ENCODE measurements around the gene DCLK2.

DCLK2 gene

DNA sequence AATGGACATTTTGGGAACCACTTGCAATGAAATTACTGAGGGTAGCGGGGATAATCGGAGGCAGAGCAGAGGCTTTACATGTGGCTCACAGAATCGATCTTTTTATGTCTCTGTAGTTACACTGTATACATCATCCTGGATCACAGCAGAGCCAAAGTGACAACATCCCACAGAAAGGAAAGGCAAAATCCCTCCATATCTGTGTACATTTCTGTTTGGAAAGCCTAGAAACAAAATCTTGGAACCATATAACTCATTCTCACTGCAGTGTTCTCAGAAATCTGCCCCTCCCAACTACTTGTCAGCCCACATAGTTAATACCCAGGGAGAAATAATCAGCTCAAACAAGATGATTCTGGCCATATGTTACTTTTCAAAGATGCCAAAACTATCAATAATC is 211.6 kb downstream of the DCLK2 start:
- POLR2A ChIA-PET: no interaction called here
- CTCF ChIA-PET: no interaction called here

GRCh38 chr4:150297861-150298474 is 219.7 kb downstream of the DCLK2 start:
- DNase-seq (ENCODE audit: extremely low spot score): peak; percentile 32
- CTCF ChIA-PET: interaction anchor here (1.0 to 3.5 kb wide), 8 partner anchors 8 to 574 kb away, joined by 3 to 28 read pairs (median 6); no protein-coding TSS in a partner anchor
- POLR2A ChIA-PET: no interaction called here
- TF ChIP-seq, protein P1, sequence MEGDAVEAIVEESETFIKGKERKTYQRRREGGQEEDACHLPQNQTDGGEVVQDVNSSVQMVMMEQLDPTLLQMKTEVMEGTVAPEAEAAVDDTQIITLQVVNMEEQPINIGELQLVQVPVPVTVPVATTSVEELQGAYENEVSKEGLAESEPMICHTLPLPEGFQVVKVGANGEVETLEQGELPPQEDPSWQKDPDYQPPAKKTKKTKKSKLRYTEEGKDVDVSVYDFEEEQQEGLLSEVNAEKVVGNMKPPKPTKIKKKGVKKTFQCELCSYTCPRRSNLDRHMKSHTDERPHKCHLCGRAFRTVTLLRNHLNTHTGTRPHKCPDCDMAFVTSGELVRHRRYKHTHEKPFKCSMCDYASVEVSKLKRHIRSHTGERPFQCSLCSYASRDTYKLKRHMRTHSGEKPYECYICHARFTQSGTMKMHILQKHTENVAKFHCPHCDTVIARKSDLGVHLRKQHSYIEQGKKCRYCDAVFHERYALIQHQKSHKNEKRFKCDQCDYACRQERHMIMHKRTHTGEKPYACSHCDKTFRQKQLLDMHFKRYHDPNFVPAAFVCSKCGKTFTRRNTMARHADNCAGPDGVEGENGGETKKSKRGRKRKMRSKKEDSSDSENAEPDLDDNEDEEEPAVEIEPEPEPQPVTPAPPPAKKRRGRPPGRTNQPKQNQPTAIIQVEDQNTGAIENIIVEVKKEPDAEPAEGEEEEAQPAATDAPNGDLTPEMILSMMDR (IDR thresholded peaks at IDR 0.05; ENCODE audit: control extremely low read depth, extremely low read depth, low read depth, missing control alignments): peak; percentile 41

More for the DNA sequence above, 211.6 kb downstream of the DCLK2 start:
- no peak for DNase-seq (ENCODE audit: extremely low spot score)
- TF ChIP-seq, protein P1 (IDR thresholded peaks at IDR 0.05; ENCODE audit: control extremely low read depth, extremely low read depth, low read depth, missing control alignments): no peak

GRCh38 chr4:150299816-150300215 is 221.6 kb downstream of the DCLK2 start:
- CTCF ChIA-PET: interaction anchor here (1.0 to 2.8 kb wide), 5 partner anchors 8 to 567 kb away, joined by 3 to 10 read pairs (median 3); no protein-coding TSS in a partner anchor
- TF ChIP-seq, protein P1 (IDR thresholded peaks at IDR 0.05; ENCODE audit: control extremely low read depth, extremely low read depth, low read depth, missing control alignments): no peak
- DNase-seq (ENCODE audit: extremely low spot score): no peak
- POLR2A ChIA-PET: no interaction called here

- POLR2A ChIA-PET: no interaction called here
- CTCF ChIA-PET: interaction anchor here (1.1 to 1.2 kb wide), 2 partner anchors 558 to 564 kb away, joined by 3 read pairs; no protein-coding TSS in a partner anchor
- TF ChIP-seq, protein P1 (IDR thresholded peaks at IDR 0.05; ENCODE audit: control extremely low read depth, extremely low read depth, low read depth, missing control alignments): no peak
- DNase-seq (ENCODE audit: extremely low spot score): no peak
These were observed 224.3 kb downstream of the DCLK2 start for GRCh38 chr4:150302553-150302952.

- TF ChIP-seq, protein P1 (IDR thresholded peaks at IDR 0.05; ENCODE audit: control extremely low read depth, extremely low read depth, low read depth, missing control alignments): no peak
- ChIA-PET CTCF (interaction anchor here (0.7 to 2.8 kb wide), 6 partner anchors 9 to 561 kb away, joined by 3 to 9 read pairs (median 3); no protein-coding TSS in a partner anchor), POLR2A (no interaction called here)
- DNase-seq (ENCODE audit: extremely low spot score): no peak
These were observed 227.8 kb downstream of the DCLK2 start for GRCh38 chr4:150305995-150306394.

DNA sequence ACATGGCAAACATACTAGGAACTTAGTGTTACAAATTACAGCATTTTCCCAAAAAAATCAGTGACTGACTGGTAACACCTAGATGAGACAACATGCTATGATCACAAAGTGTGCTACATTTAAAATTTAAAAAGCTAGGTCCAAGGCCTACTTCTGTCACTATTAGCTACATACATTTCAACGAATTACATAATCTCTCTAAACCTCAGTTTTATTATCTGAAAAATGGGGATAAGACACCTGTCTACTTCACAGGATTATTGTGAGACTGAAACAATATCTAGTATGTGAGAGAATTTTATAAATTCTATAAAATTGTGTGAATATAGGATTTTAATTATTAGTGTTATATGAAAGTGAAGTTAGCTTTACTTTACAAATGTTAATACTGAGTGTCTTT is 228.5 kb downstream of the DCLK2 start:
- ChIA-PET POLR2A (no interaction called here), CTCF (interaction anchor here (0.7 to 2.8 kb wide), 7 partner anchors 9 to 560 kb away, joined by 3 to 9 read pairs (median 3); no protein-coding TSS in a partner anchor)
- DNase-seq (ENCODE audit: extremely low spot score): no peak
- TF ChIP-seq, protein P1 (IDR thresholded peaks at IDR 0.05; ENCODE audit: control extremely low read depth, extremely low read depth, low read depth, missing control alignments): no peak

Data from GM10248 (cell line).